ENCODE results near the gene BICD1. TPM values are rescaled to one million over a fixed set of nuclear protein-coding genes. Genes with fewer than 3 reads are reported as not detected.

The BICD1 gene
- total and polyA plus RNA-seq, 2 experiments from 2014 or later = 59.3 to 83.6 TPM

DNA sequence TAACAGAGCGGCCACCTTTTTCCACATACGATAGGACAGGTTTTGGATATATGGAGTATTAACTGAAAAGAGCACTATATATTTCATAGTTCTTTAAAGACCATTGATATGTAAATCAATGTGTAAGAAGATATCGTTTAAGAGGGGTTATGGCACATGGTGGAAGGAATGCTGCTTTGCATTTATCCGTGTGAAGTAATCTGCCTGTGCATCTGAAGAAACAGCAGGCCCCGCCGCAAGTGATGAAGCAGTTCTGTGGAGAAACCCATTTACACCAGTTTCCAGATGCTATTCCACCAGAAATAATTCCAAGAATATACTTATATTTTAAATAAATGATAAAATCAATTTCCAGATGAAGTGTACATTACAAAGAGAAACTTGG lies 72.4 kb downstream of the BICD1 start:
- TF ChIP-seq NANOG (IDR thresholded peaks at IDR 0.05; ENCODE audit: borderline replicate concordance) = no peak
- TF ChIP-seq EZH2 (IDR thresholded peaks at IDR 0.05; ENCODE audit: low read depth, unreplicated experiment) = no peak
- TF ChIP-seq ZNF114 (CRISPR knock-in tag; IDR thresholded peaks at IDR 0.05) = no peak
- TF ChIP-seq, protein P1, sequence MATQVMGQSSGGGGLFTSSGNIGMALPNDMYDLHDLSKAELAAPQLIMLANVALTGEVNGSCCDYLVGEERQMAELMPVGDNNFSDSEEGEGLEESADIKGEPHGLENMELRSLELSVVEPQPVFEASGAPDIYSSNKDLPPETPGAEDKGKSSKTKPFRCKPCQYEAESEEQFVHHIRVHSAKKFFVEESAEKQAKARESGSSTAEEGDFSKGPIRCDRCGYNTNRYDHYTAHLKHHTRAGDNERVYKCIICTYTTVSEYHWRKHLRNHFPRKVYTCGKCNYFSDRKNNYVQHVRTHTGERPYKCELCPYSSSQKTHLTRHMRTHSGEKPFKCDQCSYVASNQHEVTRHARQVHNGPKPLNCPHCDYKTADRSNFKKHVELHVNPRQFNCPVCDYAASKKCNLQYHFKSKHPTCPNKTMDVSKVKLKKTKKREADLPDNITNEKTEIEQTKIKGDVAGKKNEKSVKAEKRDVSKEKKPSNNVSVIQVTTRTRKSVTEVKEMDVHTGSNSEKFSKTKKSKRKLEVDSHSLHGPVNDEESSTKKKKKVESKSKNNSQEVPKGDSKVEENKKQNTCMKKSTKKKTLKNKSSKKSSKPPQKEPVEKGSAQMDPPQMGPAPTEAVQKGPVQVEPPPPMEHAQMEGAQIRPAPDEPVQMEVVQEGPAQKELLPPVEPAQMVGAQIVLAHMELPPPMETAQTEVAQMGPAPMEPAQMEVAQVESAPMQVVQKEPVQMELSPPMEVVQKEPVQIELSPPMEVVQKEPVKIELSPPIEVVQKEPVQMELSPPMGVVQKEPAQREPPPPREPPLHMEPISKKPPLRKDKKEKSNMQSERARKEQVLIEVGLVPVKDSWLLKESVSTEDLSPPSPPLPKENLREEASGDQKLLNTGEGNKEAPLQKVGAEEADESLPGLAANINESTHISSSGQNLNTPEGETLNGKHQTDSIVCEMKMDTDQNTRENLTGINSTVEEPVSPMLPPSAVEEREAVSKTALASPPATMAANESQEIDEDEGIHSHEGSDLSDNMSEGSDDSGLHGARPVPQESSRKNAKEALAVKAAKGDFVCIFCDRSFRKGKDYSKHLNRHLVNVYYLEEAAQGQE (IDR thresholded peaks at IDR 0.05; ENCODE audit: unreplicated experiment) = no peak
- TF ChIP-seq STAT1 (IDR thresholded peaks at IDR 0.05; ENCODE audit: unreplicated experiment) = no peak
- no peak for TF ChIP-seq JUNB (IDR thresholded peaks at IDR 0.05; ENCODE audit: unreplicated experiment)
- no peak for TF ChIP-seq ZNF331 (CRISPR knock-in tag; IDR thresholded peaks at IDR 0.05; ENCODE audit: low read depth)
- no peak for TF ChIP-seq CREB1 (CRISPR knock-in tag; IDR thresholded peaks at IDR 0.05; ENCODE audit: low read depth)
- no peak for TF ChIP-seq EZH2phosphoT487 (IDR thresholded peaks at IDR 0.05; ENCODE audit: unreplicated experiment)
- TF ChIP-seq, protein P2, sequence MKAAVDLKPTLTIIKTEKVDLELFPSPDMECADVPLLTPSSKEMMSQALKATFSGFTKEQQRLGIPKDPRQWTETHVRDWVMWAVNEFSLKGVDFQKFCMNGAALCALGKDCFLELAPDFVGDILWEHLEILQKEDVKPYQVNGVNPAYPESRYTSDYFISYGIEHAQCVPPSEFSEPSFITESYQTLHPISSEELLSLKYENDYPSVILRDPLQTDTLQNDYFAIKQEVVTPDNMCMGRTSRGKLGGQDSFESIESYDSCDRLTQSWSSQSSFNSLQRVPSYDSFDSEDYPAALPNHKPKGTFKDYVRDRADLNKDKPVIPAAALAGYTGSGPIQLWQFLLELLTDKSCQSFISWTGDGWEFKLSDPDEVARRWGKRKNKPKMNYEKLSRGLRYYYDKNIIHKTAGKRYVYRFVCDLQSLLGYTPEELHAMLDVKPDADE (IDR thresholded peaks at IDR 0.05) = no peak
- TF ChIP-seq, protein P3, sequence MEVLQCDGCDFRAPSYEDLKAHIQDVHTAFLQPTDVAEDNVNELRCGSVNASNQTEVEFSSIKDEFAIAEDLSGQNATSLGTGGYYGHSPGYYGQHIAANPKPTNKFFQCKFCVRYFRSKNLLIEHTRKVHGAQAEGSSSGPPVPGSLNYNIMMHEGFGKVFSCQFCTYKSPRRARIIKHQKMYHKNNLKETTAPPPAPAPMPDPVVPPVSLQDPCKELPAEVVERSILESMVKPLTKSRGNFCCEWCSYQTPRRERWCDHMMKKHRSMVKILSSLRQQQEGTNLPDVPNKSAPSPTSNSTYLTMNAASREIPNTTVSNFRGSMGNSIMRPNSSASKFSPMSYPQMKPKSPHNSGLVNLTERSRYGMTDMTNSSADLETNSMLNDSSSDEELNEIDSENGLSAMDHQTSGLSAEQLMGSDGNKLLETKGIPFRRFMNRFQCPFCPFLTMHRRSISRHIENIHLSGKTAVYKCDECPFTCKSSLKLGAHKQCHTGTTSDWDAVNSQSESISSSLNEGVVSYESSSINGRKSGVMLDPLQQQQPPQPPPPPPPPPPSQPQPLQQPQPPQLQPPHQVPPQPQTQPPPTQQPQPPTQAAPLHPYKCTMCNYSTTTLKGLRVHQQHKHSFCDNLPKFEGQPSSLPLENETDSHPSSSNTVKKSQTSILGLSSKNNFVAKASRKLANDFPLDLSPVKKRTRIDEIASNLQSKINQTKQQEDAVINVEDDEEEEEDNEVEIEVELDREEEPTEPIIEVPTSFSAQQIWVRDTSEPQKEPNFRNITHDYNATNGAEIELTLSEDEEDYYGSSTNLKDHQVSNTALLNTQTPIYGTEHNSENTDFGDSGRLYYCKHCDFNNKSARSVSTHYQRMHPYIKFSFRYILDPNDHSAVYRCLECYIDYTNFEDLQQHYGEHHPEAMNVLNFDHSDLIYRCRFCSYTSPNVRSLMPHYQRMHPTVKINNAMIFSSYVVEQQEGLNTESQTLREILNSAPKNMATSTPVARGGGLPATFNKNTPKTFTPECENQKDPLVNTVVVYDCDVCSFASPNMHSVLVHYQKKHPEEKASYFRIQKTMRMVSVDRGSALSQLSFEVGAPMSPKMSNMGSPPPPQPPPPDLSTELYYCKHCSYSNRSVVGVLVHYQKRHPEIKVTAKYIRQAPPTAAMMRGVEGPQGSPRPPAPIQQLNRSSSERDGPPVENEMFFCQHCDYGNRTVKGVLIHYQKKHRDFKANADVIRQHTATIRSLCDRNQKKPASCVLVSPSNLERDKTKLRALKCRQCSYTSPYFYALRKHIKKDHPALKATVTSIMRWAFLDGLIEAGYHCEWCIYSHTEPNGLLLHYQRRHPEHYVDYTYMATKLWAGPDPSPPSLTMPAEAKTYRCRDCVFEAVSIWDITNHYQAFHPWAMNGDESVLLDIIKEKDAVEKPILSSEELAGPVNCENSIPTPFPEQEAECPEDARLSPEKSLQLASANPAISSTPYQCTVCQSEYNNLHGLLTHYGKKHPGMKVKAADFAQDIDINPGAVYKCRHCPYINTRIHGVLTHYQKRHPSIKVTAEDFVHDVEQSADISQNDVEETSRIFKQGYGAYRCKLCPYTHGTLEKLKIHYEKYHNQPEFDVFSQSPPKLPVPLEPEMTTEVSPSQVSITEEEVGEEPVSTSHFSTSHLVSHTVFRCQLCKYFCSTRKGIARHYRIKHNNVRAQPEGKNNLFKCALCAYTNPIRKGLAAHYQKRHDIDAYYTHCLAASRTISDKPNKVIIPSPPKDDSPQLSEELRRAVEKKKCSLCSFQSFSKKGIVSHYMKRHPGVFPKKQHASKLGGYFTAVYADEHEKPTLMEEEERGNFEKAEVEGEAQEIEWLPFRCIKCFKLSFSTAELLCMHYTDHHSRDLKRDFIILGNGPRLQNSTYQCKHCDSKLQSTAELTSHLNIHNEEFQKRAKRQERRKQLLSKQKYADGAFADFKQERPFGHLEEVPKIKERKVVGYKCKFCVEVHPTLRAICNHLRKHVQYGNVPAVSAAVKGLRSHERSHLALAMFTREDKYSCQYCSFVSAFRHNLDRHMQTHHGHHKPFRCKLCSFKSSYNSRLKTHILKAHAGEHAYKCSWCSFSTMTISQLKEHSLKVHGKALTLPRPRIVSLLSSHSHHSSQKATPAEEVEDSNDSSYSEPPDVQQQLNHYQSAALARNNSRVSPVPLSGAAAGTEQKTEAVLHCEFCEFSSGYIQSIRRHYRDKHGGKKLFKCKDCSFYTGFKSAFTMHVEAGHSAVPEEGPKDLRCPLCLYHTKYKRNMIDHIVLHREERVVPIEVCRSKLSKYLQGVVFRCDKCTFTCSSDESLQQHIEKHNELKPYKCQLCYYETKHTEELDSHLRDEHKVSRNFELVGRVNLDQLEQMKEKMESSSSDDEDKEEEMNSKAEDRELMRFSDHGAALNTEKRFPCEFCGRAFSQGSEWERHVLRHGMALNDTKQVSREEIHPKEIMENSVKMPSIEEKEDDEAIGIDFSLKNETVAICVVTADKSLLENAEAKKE (CRISPR knock-in tag; IDR thresholded peaks at IDR 0.05) = no peak
- TF ChIP-seq, protein P4, sequence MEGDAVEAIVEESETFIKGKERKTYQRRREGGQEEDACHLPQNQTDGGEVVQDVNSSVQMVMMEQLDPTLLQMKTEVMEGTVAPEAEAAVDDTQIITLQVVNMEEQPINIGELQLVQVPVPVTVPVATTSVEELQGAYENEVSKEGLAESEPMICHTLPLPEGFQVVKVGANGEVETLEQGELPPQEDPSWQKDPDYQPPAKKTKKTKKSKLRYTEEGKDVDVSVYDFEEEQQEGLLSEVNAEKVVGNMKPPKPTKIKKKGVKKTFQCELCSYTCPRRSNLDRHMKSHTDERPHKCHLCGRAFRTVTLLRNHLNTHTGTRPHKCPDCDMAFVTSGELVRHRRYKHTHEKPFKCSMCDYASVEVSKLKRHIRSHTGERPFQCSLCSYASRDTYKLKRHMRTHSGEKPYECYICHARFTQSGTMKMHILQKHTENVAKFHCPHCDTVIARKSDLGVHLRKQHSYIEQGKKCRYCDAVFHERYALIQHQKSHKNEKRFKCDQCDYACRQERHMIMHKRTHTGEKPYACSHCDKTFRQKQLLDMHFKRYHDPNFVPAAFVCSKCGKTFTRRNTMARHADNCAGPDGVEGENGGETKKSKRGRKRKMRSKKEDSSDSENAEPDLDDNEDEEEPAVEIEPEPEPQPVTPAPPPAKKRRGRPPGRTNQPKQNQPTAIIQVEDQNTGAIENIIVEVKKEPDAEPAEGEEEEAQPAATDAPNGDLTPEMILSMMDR (conservative IDR thresholded peaks at IDR 0.05; ENCODE audit: low read depth in 2 of 2) = no peak
- TF ChIP-seq POLR2AphosphoS5 (IDR thresholded peaks at IDR 0.05; ENCODE audit: low read depth) = no peak
- ATAC-seq = no peak; the same call in 2 of the 3 replicates
- Histone ChIP-seq H2AFZ (no peak overlapping the region), H3K4me2 (no peak overlapping the region), H3K9me2 (ENCODE audit: insufficient read depth) (no peaks in the 10 kb centered on the region), H3K4me1 (ENCODE audit: insufficient read depth) (peaks cover 13% of the 10 kb centered on the region; the same call in 1 of the 2 replicates), H3F3A (replicated peaks; ENCODE audit: low read depth) (peaks cover 6% of the 10 kb centered on the region; the same call in 1 of the 2 replicates), H3K79me2 (replicated peaks; ENCODE audit: insufficient read depth) (peaks cover 65% of the 10 kb centered on the region), H4K20me1 (replicated peaks; ENCODE audit: insufficient read depth) (peaks cover 11% of the 10 kb centered on the region; the same call in 1 of the 2 replicates), H3K36me3 (ENCODE audit: insufficient read depth) (peaks cover under 1% of the 10 kb centered on the region; the same call in 1 of the 2 replicates), H3K4me3 (no peak overlapping the region), H3K27ac (ENCODE audit: low read depth) (peak overlapping the region; percentile 72; the same call in 1 of the 2 replicates), H3K27me3 (ENCODE audit: insufficient read depth) (no peaks in the 10 kb centered on the region)
- no peaks in the 10 kb centered on the region for H3K9me3 Mint-ChIP-seq
- no peak overlapping the region for H3K4me3 Mint-ChIP-seq
- peaks cover 13% of the 10 kb centered on the region; the same call in 2 of the 3 replicates for H3K36me3 Mint-ChIP-seq (ENCODE audit: low read depth)
- H3K27me3 Mint-ChIP-seq (ENCODE audit: insufficient read depth, low read depth, poor library complexity) = peaks cover 4% of the 10 kb centered on the region
- H3K27ac Mint-ChIP-seq = no peak overlapping the region
- peaks cover 17% of the 10 kb centered on the region for H3K4me1 Mint-ChIP-seq
- no peak for DNase-seq (ENCODE audit: low spot score)
